Measurements from ENCODE around the gene UBL5.

DNA sequence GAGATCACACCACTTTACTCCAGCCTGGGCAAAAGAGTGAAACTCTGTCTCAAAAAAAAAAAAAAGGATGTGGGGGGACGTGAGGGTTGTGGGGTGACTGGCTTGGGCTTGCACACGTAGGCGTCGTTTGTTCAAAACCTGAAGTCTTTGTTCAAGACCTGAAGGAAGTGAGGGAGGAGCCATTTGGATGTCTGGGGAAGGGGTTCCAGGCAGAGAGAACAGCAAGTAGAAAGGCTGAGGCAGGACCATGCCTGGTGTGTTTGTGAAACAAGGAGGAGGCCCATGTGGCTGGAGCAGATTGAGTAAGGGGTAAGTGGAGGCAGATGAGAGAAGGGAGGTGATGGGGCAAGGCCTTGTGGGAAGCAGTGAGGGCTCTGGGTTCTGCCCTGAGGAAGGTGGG is 35.2 kb downstream of the UBL5 start:
- TF ChIP-seq CTCF (IDR thresholded peaks at IDR 0.05; ENCODE audit: low read length) (no peak), EZH2 (IDR thresholded peaks at IDR 0.05; ENCODE audit: borderline replicate concordance, low read length) (no peak)
